ENCODE data around the gene FUT8.

FUT8 gene

GRCh38 chr14:65412032-65412846 is at the start of gene FUT8:
Gene FUT8 (plus strand): TSS chr14:65412730. CDS start chr14:65561564, 148,834 bp downstream.
- peak; percentile 84 to 94 (median 88) for DNase-seq (ENCODE audit: low read depth in 4 of 4, low spot score in 1 of 4)

GRCh38 chr14:65366802-65367565 is 45.5 kb upstream of the FUT8 start:
- DNase-seq (ENCODE audit: low read depth in 4 of 4, low spot score in 1 of 4), result no peak

GRCh38 chr14:65369560-65369959 is 43.0 kb upstream of the FUT8 start:
- DNase-seq (ENCODE audit: low read depth in 4 of 4, low spot score in 1 of 4), result no peak

GRCh38 chr14:65370801-65371248 is 41.7 kb upstream of the FUT8 start:
- DNase-seq (ENCODE audit: low read depth in 4 of 4, low spot score in 1 of 4), result no peak

GRCh38 chr14:65371784-65372183 is 40.7 kb upstream of the FUT8 start:
- no peak for DNase-seq (ENCODE audit: low read depth in 4 of 4, low spot score in 1 of 4)

- no peak for DNase-seq (ENCODE audit: low read depth in 4 of 4, low spot score in 1 of 4)
Measured at GRCh38 chr14:65373016-65373670, 39.4 kb upstream of the FUT8 start.

GRCh38 chr14:65373671-65374039 is 38.9 kb upstream of the FUT8 start:
- no peak for DNase-seq (ENCODE audit: low read depth in 4 of 4, low spot score in 1 of 4)

GRCh38 chr14:65377576-65377975 is 35.0 kb upstream of the FUT8 start:
- no peak for DNase-seq (ENCODE audit: low read depth in 4 of 4, low spot score in 1 of 4)

- no peak for DNase-seq (ENCODE audit: low read depth in 4 of 4, low spot score in 1 of 4)
Measured at GRCh38 chr14:65382586-65382985, 29.9 kb upstream of the FUT8 start.

- DNase-seq (ENCODE audit: low read depth in 4 of 4, low spot score in 1 of 4), result no peak
Measured at GRCh38 chr14:65387171-65387570, 25.4 kb upstream of the FUT8 start.

GRCh38 chr14:65387628-65388027 is 24.9 kb upstream of the FUT8 start:
- no peak for DNase-seq (ENCODE audit: low read depth in 4 of 4, low spot score in 1 of 4)

- DNase-seq (ENCODE audit: low read depth in 4 of 4, low spot score in 1 of 4), result no peak
Measured at GRCh38 chr14:65392296-65392695, 20.2 kb upstream of the FUT8 start.

GRCh38 chr14:65396082-65396910 is 16.2 kb upstream of the FUT8 start:
- DNase-seq (ENCODE audit: low read depth in 4 of 4, low spot score in 1 of 4), result no peak

GRCh38 chr14:65403231-65403630 is 9.3 kb upstream of the FUT8 start:
- DNase-seq (ENCODE audit: low read depth in 4 of 4, low spot score in 1 of 4), result no peak

- no peak for DNase-seq (ENCODE audit: low read depth in 4 of 4, low spot score in 1 of 4)
Measured at GRCh38 chr14:65408113-65408512, 4.4 kb upstream of the FUT8 start.

- DNase-seq (ENCODE audit: low read depth in 4 of 4, low spot score in 1 of 4), result no peak
Measured at GRCh38 chr14:65410640-65411039, 1.9 kb upstream of the FUT8 start.

GRCh38 chr14:65411656-65412031 is 886 bp upstream of the FUT8 start:
- DNase-seq (ENCODE audit: low read depth in 4 of 4, low spot score in 1 of 4), result peak; percentile 40 to 77 (median 62)

GRCh38 chr14:65412856-65413738 is 567 bp downstream of the FUT8 start:
- DNase-seq (ENCODE audit: low read depth in 4 of 4, low spot score in 1 of 4), result peak in 2 of 4 experiments; percentile 37 to 51

- DNase-seq (ENCODE audit: low read depth in 4 of 4, low spot score in 1 of 4), result no peak
Measured at GRCh38 chr14:65413739-65414045, 1.2 kb downstream of the FUT8 start.

- DNase-seq (ENCODE audit: low read depth in 4 of 4, low spot score in 1 of 4), result no peak
Measured at GRCh38 chr14:65414961-65415589, 2.5 kb downstream of the FUT8 start.
